Urinary bladder (tissue), 4 donors: ENCODE data around the gene ZFP36. TPM values are rescaled to one million over a fixed set of nuclear protein-coding genes. Genes with fewer than 3 reads are reported as not detected.
"Not testable (repeated sequence)": the region's sequence is repeated elsewhere in the genome, so short reads cannot be mapped to it uniquely, and the experiment has no call there.

ENCODE experiments used
- DNase-seq: peaks from one replicate; pipeline ENCODE4 v3.0.0-alpha.2; 2015; ENCODE audit errors: extremely low spot score
- H3K27ac ChIP-seq: one replicate; pipeline ENCODE4 v1.5.1; 2013; ENCODE audit warnings: low read depth, mild to moderate bottlenecking, moderate library complexity
- H3K36me3 ChIP-seq: one replicate; pipeline ENCODE4 v1.6.1; 2013; ENCODE audit warnings: mild to moderate bottlenecking, moderate library complexity; ENCODE audit not compliant: insufficient read depth
- H3K4me1 ChIP-seq: one replicate; pipeline ENCODE4 v1.6.1; 2013; ENCODE audit warnings: mild to moderate bottlenecking, moderate library complexity; ENCODE audit not compliant: insufficient read depth
- H3K4me3 ChIP-seq: one replicate; pipeline ENCODE4 v1.5.1; 2013; ENCODE audit warnings: low read depth, low read length
- WGBS: extraction: QIAGEN DNeasy Blood & Tissue Kit; methylation state at CpG from one replicate; pipeline ENCODE4 v1.1.7; 2013; 5-methylcytosine and 5-hydroxymethylcytosine counted together
- polyA plus RNA-seq: library from polyadenylated mRNA; stranded (reverse); fragments of 200-250 nt; gene quantifications from one replicate; pipeline ENCODE4 v1.2.3, GENCODE V29; 2013
- small RNA-seq: library from RNA; depleted of rRNA; stranded (forward); fragments of <200 nt; gene quantifications from one replicate; pipeline ENCODE3, GENCODE V24; 2014
- total RNA-seq: library from RNA; depleted of rRNA; stranded (reverse); fragments of >200 nt; gene quantifications from one replicate; pipeline ENCODE4 v1.2.3, GENCODE V29; 2014
- donor health status: healthy with polysubstance abuse.
- donor health status: healthy.

The ZFP36 gene
- total and polyA plus RNA-seq, 2 donors: 13.0 to 759 TPM

DNA sequence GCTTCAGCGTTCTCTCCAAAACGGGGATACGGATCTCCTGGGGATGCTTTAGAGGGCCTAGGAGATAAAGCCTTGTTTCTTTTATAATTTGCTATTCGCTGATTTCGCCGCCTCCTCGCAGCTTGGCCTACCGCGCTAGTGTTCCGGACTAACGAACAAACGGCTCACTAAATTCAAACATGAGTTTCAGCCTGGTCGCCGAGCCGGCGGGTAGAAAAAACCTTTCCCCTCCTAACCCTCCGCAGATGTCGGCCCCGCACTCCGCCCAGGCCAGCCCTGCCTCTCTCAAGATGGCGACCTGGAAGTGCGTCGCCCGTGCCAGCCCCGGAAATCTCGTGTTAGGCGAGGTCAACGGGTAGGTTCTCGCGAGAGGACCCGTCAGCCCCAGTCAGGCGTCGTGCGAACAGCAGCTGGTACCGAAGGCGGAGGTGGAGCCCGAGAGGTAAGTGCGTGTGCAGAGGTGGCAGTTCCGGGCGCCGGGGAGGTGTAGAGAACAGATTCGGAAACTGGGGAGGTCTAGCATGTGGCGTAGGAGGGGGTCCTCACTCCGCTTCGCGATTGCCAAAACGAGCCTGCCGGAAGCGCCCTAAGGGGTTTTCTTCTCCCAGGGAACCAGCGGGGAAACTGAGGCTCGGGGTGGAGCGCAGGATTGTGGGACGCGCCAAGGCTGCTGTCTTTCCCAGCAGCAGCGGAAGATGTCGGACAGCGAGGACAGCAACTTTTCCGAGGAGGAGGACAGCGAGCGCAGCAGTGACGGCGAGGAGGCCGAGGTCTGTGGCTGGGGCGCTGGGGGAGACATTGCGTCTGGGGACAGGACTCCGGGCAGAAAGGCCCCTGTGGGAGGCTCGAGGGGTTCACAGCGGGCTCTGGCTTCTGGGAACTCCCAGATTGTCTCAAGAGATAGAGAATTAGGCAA is 38.8 kb downstream of the ZFP36 start, which contains the start of gene SUPT5H:
Gene SUPT5H (plus strand): TSS at position 387 of the 916 bp plus-strand sequence. CDS start 309 bp downstream, at position 696.
- H3K4me1 ChIP-seq: peaks cover 5% of the 10 kb centered on the region

DNA sequence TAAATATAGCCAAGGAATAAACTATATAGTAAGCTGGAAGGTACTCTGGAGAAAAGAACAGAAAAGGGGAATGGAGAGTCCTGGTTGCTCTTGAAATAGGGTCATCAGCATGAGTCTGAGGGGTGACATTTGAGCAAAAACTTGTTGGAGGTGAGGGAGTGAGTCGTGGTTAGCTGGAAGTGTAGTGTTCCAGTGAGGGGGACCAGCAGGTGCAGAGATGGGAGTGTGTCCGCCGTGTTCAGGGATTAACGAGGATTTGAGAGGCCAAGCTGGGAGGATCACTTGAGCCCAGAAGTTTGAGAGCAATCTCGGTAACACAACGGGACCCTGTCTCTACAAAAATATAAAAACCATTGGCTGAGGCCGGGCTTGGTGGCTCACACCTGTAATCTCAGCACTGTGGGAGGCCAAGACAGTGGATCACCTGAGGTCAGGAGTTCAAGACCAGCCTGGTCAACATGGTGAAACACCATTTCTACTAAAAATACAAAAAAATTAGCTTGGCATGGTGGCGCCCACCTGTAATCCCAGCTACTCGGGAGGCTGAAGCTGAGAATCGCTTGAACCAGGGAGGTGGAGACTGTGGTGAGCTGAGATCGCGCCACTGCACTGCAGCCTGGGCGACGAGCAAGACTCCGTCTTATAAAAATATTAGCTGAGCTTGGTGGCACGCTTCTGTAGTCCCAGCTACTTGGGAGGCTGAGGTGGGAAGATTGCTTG is 39.9 kb downstream of the ZFP36 start:
- Histone ChIP-seq H3K36me3 (no peaks in the 10 kb centered on the region), H3K4me3 (peak overlapping the region; percentile 91), H3K27ac (no peak overlapping the region), H3K4me1 (peaks cover 5% of the 10 kb centered on the region)
- WGBS: 87% methylated on average over 16 of the region's 16 CpGs
- no peak for DNase-seq

More for the DNA sequence above, 38.8 kb downstream of the ZFP36 start, which contains the start of gene SUPT5H:
- H3K27ac ChIP-seq: peak within 1 kb of the TSS; percentile 89
- H3K36me3 ChIP-seq: no peaks in the 10 kb centered on the region
- DNase-seq: peak; percentile 94
- peak within 1 kb of the TSS; percentile 91 for H3K4me3 ChIP-seq
- under 1% methylated on average over 68 of the region's 68 CpGs for WGBS

DNA sequence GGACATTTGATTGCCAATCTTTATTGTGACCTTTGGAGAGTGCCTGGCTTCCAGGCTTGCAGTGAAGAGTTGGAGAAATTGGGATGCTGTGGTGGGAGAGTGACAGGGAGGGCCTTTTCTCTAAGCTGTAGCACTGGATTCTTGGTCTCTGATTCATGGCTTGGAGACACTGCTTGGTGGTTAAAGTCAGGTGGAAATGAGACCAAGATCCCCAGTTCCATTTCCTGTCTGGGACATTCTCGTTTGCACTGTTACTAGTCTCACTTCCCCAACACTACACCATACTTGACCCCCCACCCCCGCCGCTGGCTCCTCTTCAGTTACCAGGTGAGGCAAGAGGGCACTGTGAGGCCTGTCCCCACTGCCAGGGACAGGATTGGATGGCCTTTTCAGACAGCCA is 41.6 kb downstream of the ZFP36 start:
- Histone ChIP-seq H3K4me1 (peaks cover 5% of the 10 kb centered on the region), H3K27ac (no peak overlapping the region)
- WGBS: 72% methylated on average over 3 of the region's 3 CpGs

DNA sequence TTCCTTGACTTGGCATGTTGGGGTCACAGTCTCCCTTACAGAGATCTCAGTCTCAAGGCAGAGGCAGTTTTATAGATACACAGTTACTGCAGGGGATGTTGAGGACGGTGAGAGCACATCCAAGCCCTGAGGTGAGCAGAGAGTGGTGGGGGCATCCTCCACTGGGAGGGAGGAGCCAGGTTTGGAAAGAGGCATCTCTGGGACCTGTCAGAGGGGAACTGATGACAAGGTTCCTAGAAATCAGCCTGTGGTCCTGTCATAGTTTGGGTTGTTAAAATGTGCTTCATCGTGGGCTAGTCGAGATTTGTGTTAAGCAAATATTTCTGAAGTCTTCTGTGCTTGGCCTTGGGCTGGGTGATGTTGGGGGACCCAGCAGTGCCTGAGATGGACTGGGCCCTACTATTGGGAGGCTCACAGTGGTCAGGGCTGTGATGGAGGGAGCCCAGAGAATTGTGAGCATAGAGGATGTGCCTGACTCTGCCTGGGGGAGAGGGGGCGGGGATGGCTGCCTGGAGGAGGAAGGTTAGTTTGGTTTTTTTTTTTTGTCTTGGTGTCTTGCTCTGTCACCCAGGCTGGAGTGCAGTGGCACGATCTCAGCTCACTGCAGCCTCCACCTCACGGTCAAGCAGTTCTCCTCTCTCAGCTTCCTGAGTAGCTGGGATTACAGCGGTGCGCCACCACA is 42.6 kb downstream of the ZFP36 start:
- no peaks in the 10 kb centered on the region for H3K36me3 ChIP-seq
- no peak for DNase-seq

More for the DNA sequence above, 41.6 kb downstream of the ZFP36 start:
- no peaks in the 10 kb centered on the region for H3K36me3 ChIP-seq
- DNase-seq: no peak
- no peak overlapping the region for H3K4me3 ChIP-seq

DNA sequence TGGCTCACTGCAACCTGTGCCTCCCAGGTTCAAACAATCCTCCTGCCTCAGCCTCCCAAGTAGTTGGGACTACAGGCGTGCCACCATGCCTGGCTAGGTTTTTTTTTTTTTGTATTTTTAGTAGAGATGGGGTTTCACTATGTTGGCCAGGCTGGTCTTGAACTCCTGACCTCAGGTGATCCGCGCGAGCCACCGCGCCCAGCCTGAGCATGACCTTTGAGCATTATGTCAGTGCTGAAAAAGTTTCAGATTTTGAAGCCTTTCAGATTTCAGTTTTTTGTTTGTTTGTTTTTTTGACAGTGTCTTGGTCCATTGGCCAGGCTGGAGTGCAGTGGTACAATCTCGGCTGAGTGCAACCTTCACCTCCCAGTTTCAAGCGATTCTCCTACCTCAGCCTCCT is 44.6 kb downstream of the ZFP36 start:
- not testable (repeated sequence) for H3K36me3 ChIP-seq, H3K4me3 ChIP-seq, H3K4me1 ChIP-seq, DNase-seq, H3K27ac ChIP-seq
- 95% methylated on average over 8 of the region's 8 CpGs for WGBS

More for the DNA sequence above, 42.6 kb downstream of the ZFP36 start:
- 75% methylated on average over 8 of the region's 8 CpGs for WGBS
- no peak overlapping the region for H3K27ac ChIP-seq
- H3K4me1 ChIP-seq: peaks cover 5% of the 10 kb centered on the region
- no peak overlapping the region for H3K4me3 ChIP-seq

Small RNAs within 50 kb of the gene (small RNA-seq; reads per million reads assigned to genes)
- gene MIR4530 (not detected), gene RN7SL566P (not detected)

Other genes with a start within 250 kb of the ZFP36 start
- gene NCCRP1, start 209.9 kb upstream of the ZFP36 start, total RNA-seq: 1.1 TPM
- gene NCCRP1, start 209.9 kb upstream of the ZFP36 start, polyA plus RNA-seq: 0.38 TPM
- not detected for gene SYCN, start 202.6 kb upstream of the ZFP36 start, total RNA-seq
- not detected for gene SYCN, start 202.6 kb upstream of the ZFP36 start, polyA plus RNA-seq
- gene IFNL3, start 161.8 kb upstream of the ZFP36 start, total RNA-seq: not detected
- gene IFNL3, start 161.8 kb upstream of the ZFP36 start, polyA plus RNA-seq: not detected
- gene IFNL4, start 158.0 kb upstream of the ZFP36 start, total RNA-seq: not detected
- gene IFNL4, start 158.0 kb upstream of the ZFP36 start, polyA plus RNA-seq: not detected
- gene IFNL2, start 138.5 kb upstream of the ZFP36 start, total RNA-seq: not detected
- gene IFNL2, start 138.5 kb upstream of the ZFP36 start, polyA plus RNA-seq: not detected
- gene IFNL1, start 110.4 kb upstream of the ZFP36 start, total RNA-seq: not detected
- gene IFNL1, start 110.4 kb upstream of the ZFP36 start, polyA plus RNA-seq: not detected
- gene LRFN1, start 86.0 kb upstream of the ZFP36 start, total RNA-seq: 0.48 TPM
- 1.7 TPM for gene LRFN1, start 86.0 kb upstream of the ZFP36 start, polyA plus RNA-seq
- gene GMFG, start 70.8 kb upstream of the ZFP36 start, total RNA-seq: 12.3 TPM
- gene GMFG, start 70.8 kb upstream of the ZFP36 start, polyA plus RNA-seq: 34.3 TPM
- gene SAMD4B, start 64.4 kb upstream of the ZFP36 start, total RNA-seq: 37.3 TPM
- 118 TPM for gene SAMD4B, start 64.4 kb upstream of the ZFP36 start, polyA plus RNA-seq
- 11.7 TPM for gene PAF1, start 15.7 kb upstream of the ZFP36 start, total RNA-seq
- 52.8 TPM for gene PAF1, start 15.7 kb upstream of the ZFP36 start, polyA plus RNA-seq
- 14.8 TPM for gene MED29, start 15.5 kb upstream of the ZFP36 start, total RNA-seq
- gene MED29, start 15.5 kb upstream of the ZFP36 start, polyA plus RNA-seq: 50.0 TPM
- 28.9 TPM for gene PLEKHG2, start 5.8 kb downstream of the ZFP36 start, total RNA-seq
- 30.5 TPM for gene PLEKHG2, start 5.8 kb downstream of the ZFP36 start, polyA plus RNA-seq
- gene RPS16, start 29.1 kb downstream of the ZFP36 start, total RNA-seq: 27.7 TPM
- gene RPS16, start 29.1 kb downstream of the ZFP36 start, polyA plus RNA-seq: 3,259 TPM
- gene SUPT5H, start 38.7 kb downstream of the ZFP36 start, total RNA-seq: 24.8 TPM
- 85.8 TPM for gene SUPT5H, start 38.7 kb downstream of the ZFP36 start, polyA plus RNA-seq
- gene TIMM50, start 74.0 kb downstream of the ZFP36 start, total RNA-seq: 24.0 TPM
- gene TIMM50, start 74.0 kb downstream of the ZFP36 start, polyA plus RNA-seq: 52.1 TPM
- gene DLL3, start 92.1 kb downstream of the ZFP36 start, total RNA-seq: not detected
- gene DLL3, start 92.1 kb downstream of the ZFP36 start, polyA plus RNA-seq: not detected
- 0.37 TPM for gene SELENOV, start 108.3 kb downstream of the ZFP36 start, total RNA-seq
- gene SELENOV, start 108.3 kb downstream of the ZFP36 start, polyA plus RNA-seq: not detected
- 5.3 TPM for gene EID2B, start 126.0 kb downstream of the ZFP36 start, total RNA-seq
- 6.9 TPM for gene EID2B, start 126.0 kb downstream of the ZFP36 start, polyA plus RNA-seq
- gene EID2, start 133.3 kb downstream of the ZFP36 start, total RNA-seq: 10.9 TPM
- gene EID2, start 133.3 kb downstream of the ZFP36 start, polyA plus RNA-seq: 13.8 TPM
- gene LGALS13, start 195.7 kb downstream of the ZFP36 start, total RNA-seq: not detected
- not detected for gene LGALS13, start 195.7 kb downstream of the ZFP36 start, polyA plus RNA-seq
- gene LGALS16, start 249.1 kb downstream of the ZFP36 start, total RNA-seq: not detected
- gene LGALS16, start 249.1 kb downstream of the ZFP36 start, polyA plus RNA-seq: not detected